OCI-LY7 (cell line): Measurements from ENCODE around the gene FTHL17.

Experiments used
- CTCF ChIP-seq: fragments of 200-600 bp; sonication (generic); conservative IDR thresholded peaks from 2 replicates; pipeline ENCODE4 v1.5.1; 2014; ENCODE audit warnings: mild to moderate bottlenecking, antibody characterized with exemption, low read length, moderate library complexity, mixed read lengths
- EZH2phosphoT487 ChIP-seq: fragments of 200-600 bp; sonication (generic); IDR thresholded peaks from 2 replicates; pipeline ENCODE4 v1.6.1; 2018; ENCODE audit warnings: low read depth, borderline replicate concordance, mild to moderate bottlenecking, mixed run types, antibody characterized with exemption, low read length, moderate library complexity, mixed read lengths

- TF ChIP-seq CTCF (no peak), EZH2phosphoT487 (no peak)
Observed at GRCh38 chrX:31057691-31058090, 14.2 kb downstream of the FTHL17 start.
